NCI-H524 treated with DMSO at 0.1 percent for 48 hours (cell line): ENCODE data around the gene PRR7.

Experiments used
- DNase-seq: peaks from one replicate; lab custom pipeline; 2025; lab: John Stamatoyannopoulos, UW

The PRR7 gene

GRCh38 chr5:177437623-177438022 is 9.0 kb upstream of the PRR7 start:
- no peak for DNase-seq

GRCh38 chr5:177438468-177438867 is 8.1 kb upstream of the PRR7 start:
- DNase-seq: no peak

- no peak for DNase-seq
Observed at GRCh38 chr5:177439518-177440053, 7.0 kb upstream of the PRR7 start.

GRCh38 chr5:177440211-177440989 is 6.2 kb upstream of the PRR7 start:
- DNase-seq: no peak

- DNase-seq: no peak
Observed at GRCh38 chr5:177440990-177441780, 5.4 kb upstream of the PRR7 start.

- DNase-seq: no peak
Observed at GRCh38 chr5:177442066-177442826, 4.4 kb upstream of the PRR7 start.

GRCh38 chr5:177443144-177443983 is 3.2 kb upstream of the PRR7 start:
- DNase-seq: no peak

- DNase-seq: no peak
Observed at GRCh38 chr5:177444106-177445051, 2.2 kb upstream of the PRR7 start.

GRCh38 chr5:177445052-177445916 is 1.3 kb upstream of the PRR7 start:
- no peak for DNase-seq

- no peak for DNase-seq
Observed at GRCh38 chr5:177445917-177446199, 756 bp upstream of the PRR7 start.

- no peak for DNase-seq
Observed at GRCh38 chr5:177447066-177447610, 524 bp downstream of the PRR7 start.

- DNase-seq: no peak
Observed at GRCh38 chr5:177447611-177448243, 1.1 kb downstream of the PRR7 start.

- no peak for DNase-seq
Observed at GRCh38 chr5:177448244-177448950, 1.8 kb downstream of the PRR7 start.

- no peak for DNase-seq
Observed at GRCh38 chr5:177449140-177450061, 2.8 kb downstream of the PRR7 start.

GRCh38 chr5:177450667-177451424 is 4.2 kb downstream of the PRR7 start:
- DNase-seq: no peak
